Measurements from ENCODE around the gene HSPD1.
A peak's percentile ranks its signal among the peaks of the same experiment; 100 is the strongest.

HSPD1 gene

DNA sequence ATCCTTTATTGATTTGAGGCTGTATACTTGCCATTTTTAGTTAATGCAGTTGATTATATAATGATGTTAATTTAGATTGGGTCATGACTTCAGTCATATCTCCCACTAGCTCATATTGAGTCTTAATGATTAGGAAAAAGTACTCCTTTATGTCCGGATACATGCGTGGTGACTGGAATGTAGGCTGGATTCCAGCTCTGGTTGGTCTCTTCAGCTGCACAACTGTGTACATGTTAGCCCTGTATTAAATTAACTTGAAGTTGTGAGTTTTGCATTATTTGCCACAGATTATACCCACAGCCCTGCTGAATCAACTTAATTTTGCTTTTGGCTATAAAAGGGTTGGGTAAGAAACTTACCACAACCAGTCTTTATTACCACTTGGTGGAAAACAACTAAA, 38.8 kb upstream of the HSPD1 start:
- DNase-seq, result no peak
- H3K4me1 ChIP-seq, result no peaks in the 10 kb centered on the region
- H3K27me3 ChIP-seq, result no peaks in the 10 kb centered on the region
- intact Hi-C loops (cut with DNase I; ENCODE audit: low total_unique reads), result no loop called here
- H3K4me3 ChIP-seq, result no peak overlapping the region
- H3K27ac ChIP-seq, result no peak overlapping the region
- peaks cover 27 to 57% (median 40%) of the 10 kb centered on the region in 3 donors for H3K36me3 ChIP-seq
- TF ChIP-seq, protein P1, sequence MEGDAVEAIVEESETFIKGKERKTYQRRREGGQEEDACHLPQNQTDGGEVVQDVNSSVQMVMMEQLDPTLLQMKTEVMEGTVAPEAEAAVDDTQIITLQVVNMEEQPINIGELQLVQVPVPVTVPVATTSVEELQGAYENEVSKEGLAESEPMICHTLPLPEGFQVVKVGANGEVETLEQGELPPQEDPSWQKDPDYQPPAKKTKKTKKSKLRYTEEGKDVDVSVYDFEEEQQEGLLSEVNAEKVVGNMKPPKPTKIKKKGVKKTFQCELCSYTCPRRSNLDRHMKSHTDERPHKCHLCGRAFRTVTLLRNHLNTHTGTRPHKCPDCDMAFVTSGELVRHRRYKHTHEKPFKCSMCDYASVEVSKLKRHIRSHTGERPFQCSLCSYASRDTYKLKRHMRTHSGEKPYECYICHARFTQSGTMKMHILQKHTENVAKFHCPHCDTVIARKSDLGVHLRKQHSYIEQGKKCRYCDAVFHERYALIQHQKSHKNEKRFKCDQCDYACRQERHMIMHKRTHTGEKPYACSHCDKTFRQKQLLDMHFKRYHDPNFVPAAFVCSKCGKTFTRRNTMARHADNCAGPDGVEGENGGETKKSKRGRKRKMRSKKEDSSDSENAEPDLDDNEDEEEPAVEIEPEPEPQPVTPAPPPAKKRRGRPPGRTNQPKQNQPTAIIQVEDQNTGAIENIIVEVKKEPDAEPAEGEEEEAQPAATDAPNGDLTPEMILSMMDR (IDR thresholded peaks at IDR 0.05), result no peak
- H3K9me3 ChIP-seq, result no peaks in the 10 kb centered on the region

DNA sequence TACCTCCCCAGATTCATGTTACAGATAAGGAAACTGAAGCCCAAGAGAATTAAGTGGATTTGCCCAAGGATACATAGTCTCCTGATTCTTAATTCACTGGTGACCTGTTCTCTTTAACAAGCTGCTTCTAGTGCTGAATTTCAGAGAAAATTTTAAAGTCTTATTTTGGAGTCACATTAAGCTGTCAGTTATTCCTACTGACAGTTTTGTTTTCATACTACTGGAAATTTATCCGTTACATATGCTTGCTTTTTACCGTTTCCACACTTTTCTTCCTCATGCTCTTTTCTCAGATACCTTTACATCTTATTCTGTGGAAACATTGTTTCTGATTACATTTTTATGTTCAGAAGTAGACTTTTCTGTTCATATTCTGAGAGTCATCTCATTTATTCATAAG, 17.5 kb upstream of the HSPD1 start:
- Histone ChIP-seq H3K27ac (peak overlapping the region; percentile 92 to 94), H3K4me1 (peaks cover 0 to 37% (median 14%) of the 10 kb centered on the region in 4 donors), H3K36me3 (no peaks in the 10 kb centered on the region), H3K9me3 (no peaks in the 10 kb centered on the region), H3K27me3 (no peaks in the 10 kb centered on the region), H3K4me3 (peak overlapping the region; percentile 90 to 93)
- intact Hi-C loops (cut with DNase I; ENCODE audit: low total_unique reads), result no loop called here
- DNase-seq, result no peak
- TF ChIP-seq, protein P1 (IDR thresholded peaks at IDR 0.05), result no peak

DNA sequence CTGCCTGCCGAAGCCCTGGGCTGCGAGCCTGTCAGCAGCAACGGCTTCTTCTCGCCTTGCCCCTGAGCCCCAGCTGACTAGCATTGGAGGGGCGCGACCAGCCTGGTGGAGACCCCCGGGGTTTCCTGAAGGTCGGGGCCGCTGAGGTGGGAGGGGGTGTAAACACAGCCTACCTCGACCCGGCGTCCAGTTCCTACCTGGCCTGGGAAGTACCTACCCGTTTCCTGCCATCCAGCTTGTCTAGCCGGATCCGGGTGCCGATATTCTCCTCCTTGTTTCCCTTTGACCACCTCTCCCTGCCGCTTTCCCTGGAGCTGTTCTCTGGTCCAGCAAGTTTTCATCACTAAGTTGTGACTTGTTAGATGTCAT, 16.7 kb upstream of the HSPD1 start:
- Histone ChIP-seq H3K36me3 (no peaks in the 10 kb centered on the region), H3K4me3 (peak overlapping the region; percentile 90 to 93), H3K27me3 (no peaks in the 10 kb centered on the region), H3K4me1 (peaks cover 0 to 37% (median 14%) of the 10 kb centered on the region in 4 donors), H3K9me3 (no peaks in the 10 kb centered on the region), H3K27ac (peak overlapping the region; percentile 92 to 94)
- TF ChIP-seq, protein P1 (IDR thresholded peaks at IDR 0.05), result no peak
- DNase-seq, result peak; percentile 35 to 67
- intact Hi-C loops (cut with DNase I; ENCODE audit: low total_unique reads), result no loop called here

DNA sequence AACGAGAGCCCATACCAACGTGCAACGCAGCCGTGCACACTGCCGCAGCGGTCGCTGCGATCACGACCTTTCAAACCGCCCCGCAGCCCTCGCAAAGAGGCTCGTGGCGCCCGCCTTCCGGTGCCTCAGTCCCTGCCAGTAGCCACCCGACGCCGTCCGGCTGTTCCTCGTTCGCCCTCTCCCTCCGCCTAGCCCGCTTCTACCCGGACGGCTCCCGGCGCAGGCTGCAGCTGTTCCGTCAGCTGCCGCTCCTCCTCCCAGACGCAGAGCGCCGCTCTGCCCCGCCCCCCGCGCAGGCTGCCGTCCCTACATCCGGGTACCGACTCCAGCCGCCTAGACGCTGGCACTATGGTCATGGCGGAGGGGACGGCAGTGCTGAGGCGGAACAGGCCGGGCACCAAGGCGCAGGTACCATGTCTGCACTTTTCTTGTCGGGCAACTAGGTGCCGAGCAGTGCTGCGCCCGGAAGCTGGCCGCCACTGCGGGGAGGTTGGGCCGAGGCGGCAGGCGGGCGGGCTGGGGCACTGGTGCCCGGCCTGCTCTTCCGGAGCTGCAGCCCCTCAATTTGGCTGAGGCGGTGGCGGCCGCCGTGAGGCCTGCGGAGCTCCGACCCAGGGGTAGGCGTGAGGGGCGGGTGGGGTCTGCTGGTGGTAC, 16.2 kb upstream of the HSPD1 start, which contains the start of gene MOB4:
Gene MOB4 (plus strand): TSS at position 328 of the 654 bp plus-strand sequence. CDS start 21 bp downstream, at position 349.
- Histone ChIP-seq H3K27ac (peak within 1 kb of the TSS; percentile 92 to 94), H3K4me3 (peak within 1 kb of the TSS; percentile 90 to 93), H3K36me3 (no peaks in the 10 kb centered on the region), H3K27me3 (no peaks in the 10 kb centered on the region), H3K4me1 (peaks cover 0 to 37% (median 14%) of the 10 kb centered on the region in 4 donors), H3K9me3 (no peaks in the 10 kb centered on the region)
- intact Hi-C loops (cut with DNase I; ENCODE audit: low total_unique reads), result no loop called here
- peak; percentile 93 to 98 for DNase-seq
- TF ChIP-seq, protein P1 (IDR thresholded peaks at IDR 0.05), result no peak

DNA sequence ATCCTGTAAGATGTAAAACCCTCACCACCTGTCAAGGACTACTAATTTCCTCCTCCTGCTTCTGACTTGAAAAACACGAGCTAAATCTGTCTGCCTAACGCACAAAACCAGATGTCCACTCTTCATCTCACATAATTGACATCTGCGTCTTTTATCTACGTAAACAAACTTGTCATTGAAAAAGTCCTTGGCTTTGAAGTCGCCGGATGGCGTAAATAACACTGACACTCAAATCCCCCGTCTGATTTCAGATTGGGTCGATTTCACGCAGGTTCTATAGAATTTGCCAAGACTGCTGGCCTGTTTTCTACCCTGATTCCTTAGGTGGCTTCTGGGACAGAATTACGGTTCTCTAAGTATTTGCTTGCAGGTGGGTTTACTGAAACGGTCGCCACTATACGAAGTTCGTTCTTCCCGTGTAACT, 15.7 kb upstream of the HSPD1 start:
- no peaks in the 10 kb centered on the region for H3K9me3 ChIP-seq
- DNase-seq, result no peak
- no peaks in the 10 kb centered on the region for H3K36me3 ChIP-seq
- TF ChIP-seq, protein P1 (IDR thresholded peaks at IDR 0.05), result no peak
- no peaks in the 10 kb centered on the region for H3K27me3 ChIP-seq
- H3K4me3 ChIP-seq, result peak overlapping the region; percentile 90 to 93
- peaks cover 0 to 37% (median 14%) of the 10 kb centered on the region in 4 donors for H3K4me1 ChIP-seq
- peak overlapping the region; percentile 92 to 94 for H3K27ac ChIP-seq
- intact Hi-C loops (cut with DNase I; ENCODE audit: low total_unique reads), result no loop called here

Data from tibial artery (tissue), 4 donors.